K562 (cell line): ENCODE results near the gene ADD3.

Experiments
- ATF2 ChIP-seq: sonication (generic); formaldehyde crosslinking; IDR thresholded peaks from 2 replicates; pipeline ENCODE4 v1.8.1; 2022; ENCODE audit warnings: missing genetic modification reagents
- HMGXB4 ChIP-seq: sonication (generic); formaldehyde crosslinking; IDR thresholded peaks from 2 replicates; pipeline ENCODE4 v1.8.1; 2023; ENCODE audit warnings: mild to moderate bottlenecking, missing genetic modification reagents
- NBN ChIP-seq: fragments of 450-650 bp; IDR thresholded peaks from 2 replicates; pipeline ENCODE4 v1.6.1; 2016; ENCODE audit warnings: low read depth, mild to moderate bottlenecking

DNA sequence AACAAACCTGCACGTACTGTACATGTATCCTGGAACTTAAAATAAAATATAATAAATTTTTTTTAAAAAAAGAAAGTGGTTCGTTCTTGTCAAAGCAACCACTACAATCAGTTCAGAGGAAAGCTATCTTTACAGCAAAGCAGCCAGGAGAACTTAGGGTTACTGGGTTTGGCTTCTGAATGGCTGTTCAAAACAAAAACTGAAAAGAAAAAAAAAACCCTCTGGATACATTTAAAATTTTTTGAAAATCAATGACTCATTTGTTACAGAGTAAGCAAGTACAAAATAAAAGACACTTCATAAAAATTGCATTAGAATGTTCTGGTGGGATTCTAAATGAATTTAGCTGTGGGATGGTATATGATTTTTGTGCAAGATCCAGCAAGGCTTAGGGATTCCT, 28.6 kb upstream of the ADD3 start:
- TF ChIP-seq HMGXB4: no peak
- no peak for TF ChIP-seq ATF2
- no peak for TF ChIP-seq NBN
